ENCODE measurements around the gene DDAH1.
"Not testable (repeated sequence)": the region's sequence is repeated elsewhere in the genome, so short reads cannot be mapped to it uniquely, and the experiment has no call there.

The DDAH1 gene

GRCh38 chr1:85347908-85348307 lies 117.1 kb downstream of the DDAH1 start:
- TF ChIP-seq, protein P1, sequence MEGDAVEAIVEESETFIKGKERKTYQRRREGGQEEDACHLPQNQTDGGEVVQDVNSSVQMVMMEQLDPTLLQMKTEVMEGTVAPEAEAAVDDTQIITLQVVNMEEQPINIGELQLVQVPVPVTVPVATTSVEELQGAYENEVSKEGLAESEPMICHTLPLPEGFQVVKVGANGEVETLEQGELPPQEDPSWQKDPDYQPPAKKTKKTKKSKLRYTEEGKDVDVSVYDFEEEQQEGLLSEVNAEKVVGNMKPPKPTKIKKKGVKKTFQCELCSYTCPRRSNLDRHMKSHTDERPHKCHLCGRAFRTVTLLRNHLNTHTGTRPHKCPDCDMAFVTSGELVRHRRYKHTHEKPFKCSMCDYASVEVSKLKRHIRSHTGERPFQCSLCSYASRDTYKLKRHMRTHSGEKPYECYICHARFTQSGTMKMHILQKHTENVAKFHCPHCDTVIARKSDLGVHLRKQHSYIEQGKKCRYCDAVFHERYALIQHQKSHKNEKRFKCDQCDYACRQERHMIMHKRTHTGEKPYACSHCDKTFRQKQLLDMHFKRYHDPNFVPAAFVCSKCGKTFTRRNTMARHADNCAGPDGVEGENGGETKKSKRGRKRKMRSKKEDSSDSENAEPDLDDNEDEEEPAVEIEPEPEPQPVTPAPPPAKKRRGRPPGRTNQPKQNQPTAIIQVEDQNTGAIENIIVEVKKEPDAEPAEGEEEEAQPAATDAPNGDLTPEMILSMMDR (IDR thresholded peaks at IDR 0.05; ENCODE audit: extremely low read depth, missing control alignments): no peak

DNA sequence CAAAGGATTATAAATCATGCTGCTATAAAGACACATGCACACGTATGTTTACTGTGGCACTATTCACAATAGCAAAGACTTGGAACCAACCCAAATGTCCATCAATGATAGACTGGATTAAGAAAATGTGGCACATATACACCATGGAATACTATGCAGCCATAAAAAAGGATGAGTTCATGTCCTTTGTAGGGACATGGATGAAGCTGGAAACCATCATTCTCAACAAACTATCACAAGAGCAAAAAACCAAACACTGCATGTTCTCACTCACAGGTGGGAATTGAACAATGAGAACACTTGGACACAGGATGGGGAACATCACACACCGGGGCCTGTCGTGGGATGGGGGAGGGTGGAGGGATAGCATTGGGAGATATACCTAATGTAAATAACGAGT lies 117.7 kb downstream of the DDAH1 start:
- not testable (repeated sequence) for DNase-seq (ENCODE audit: low spot score)

More at GRCh38 chr1:85347908-85348307, 117.1 kb downstream of the DDAH1 start:
- DNase-seq (ENCODE audit: low spot score): no peak

DNA sequence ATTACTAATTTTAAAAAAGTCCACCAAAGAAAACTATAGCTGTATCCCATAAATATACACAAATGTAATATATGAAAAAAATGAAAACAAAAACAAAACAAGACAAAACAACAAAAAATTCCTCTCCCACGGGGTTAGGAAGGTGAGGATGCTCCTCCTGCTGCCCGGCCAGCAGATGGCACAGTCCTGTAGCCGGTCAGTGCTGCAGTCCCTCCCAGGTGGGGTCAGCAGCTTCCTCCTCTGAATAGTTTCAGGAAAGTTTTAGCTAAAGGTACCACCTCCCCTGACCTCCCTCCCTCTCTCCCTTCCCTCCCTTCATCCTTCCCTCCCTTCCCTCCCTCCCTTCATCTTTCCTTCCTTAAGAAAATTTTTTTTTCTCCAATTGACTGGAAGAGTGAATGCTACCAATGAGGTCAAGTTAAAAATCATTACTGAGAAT lies 120.7 kb downstream of the DDAH1 start:
- no peak for DNase-seq (ENCODE audit: low spot score)

DNA sequence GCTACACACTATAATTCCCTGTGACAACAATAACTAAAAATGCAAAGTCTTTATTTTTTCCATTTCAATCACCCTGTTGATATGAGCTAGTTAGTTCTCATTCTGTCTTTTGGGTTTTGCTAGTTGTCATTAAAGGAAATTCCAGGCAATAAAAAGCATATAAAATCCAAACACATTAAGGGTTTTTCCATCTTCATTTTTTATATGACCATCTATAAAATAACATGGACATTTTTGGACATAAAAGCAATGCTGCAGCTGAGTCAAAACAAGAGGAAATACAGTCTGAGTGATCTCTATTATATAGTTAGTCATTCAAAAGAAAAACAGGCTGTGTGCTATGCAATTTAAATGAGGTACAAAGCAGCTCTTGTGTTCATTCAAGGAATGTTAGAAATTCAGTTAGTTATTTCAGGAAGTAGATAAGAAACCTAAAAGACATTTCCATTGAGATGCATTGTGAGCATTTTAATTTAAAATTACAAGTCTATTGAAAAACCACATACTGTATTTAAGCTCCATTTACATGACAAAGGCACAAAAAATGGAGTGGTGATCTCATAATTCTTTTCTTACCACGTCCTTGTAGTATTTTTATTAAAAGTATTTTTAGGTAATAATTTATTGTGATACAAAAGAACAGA lies 121.2 kb downstream of the DDAH1 start:
- DNase-seq (ENCODE audit: low spot score): no peak
- TF ChIP-seq, protein P1 (IDR thresholded peaks at IDR 0.05; ENCODE audit: extremely low read depth, missing control alignments): no peak

More for the DNA sequence above, 120.7 kb downstream of the DDAH1 start:
- TF ChIP-seq, protein P1 (IDR thresholded peaks at IDR 0.05; ENCODE audit: extremely low read depth, missing control alignments): peak; percentile 12

DNA sequence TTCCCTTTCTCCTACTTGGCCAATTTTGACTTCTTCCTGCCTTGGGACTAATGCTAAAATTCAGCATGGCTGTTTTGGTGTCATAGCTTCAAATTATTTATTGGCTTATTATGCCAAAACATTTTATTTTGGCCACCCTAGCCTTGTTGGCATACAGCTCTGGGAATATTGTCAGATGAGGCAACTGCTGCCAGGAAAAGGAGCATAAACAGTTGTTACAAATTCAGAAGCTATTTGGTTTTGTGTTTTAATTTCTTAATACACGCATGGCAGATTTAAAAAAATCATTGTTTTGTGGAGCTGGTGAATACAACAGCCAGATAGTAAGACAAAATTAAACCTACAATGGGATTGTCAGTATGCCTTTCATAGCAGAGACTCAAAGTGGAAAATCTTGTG lies 121.7 kb downstream of the DDAH1 start:
- no peak for DNase-seq (ENCODE audit: low spot score)
- TF ChIP-seq, protein P1 (IDR thresholded peaks at IDR 0.05; ENCODE audit: extremely low read depth, missing control alignments): no peak

- DNase-seq (ENCODE audit: low spot score): no peak
- TF ChIP-seq, protein P1 (IDR thresholded peaks at IDR 0.05; ENCODE audit: extremely low read depth, missing control alignments): no peak
Measured at GRCh38 chr1:85342207-85342606, 122.8 kb downstream of the DDAH1 start.

DNA sequence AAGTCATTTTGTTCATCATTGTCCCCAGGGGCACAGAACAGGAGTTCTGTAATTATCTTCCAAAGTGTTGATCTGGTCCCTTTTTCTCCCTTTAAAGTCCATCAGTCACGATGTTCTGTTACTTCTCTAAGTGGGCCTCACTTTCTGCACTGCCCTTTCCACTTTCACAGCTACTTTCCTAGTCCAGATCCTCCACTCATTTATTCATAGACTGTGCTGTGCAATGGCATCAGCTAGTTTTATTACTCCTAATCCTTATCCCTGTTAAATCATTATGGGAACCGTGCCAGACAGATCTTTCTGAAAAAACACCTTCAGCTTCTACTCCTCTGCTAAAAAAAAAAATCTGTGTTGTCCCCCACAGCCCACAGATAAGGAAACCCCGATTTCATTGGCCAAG lies 124.5 kb downstream of the DDAH1 start:
- TF ChIP-seq, protein P1 (IDR thresholded peaks at IDR 0.05; ENCODE audit: extremely low read depth, missing control alignments): no peak
- no peak for DNase-seq (ENCODE audit: low spot score)

All from GM20000 (cell line).